GM18499 (cell line): ENCODE data around the gene CNTN5.
"Not testable (repeated sequence)": the region's sequence is repeated elsewhere in the genome, so short reads cannot be mapped to it uniquely, and the experiment has no call there.

Source experiments
- ATAC-seq: cut with Tn5 transposase; IDR thresholded peaks from one replicate; pipeline ENCODE4 v1.9.1; 2021; ENCODE audit warnings: moderate number of reproducible peaks; ENCODE audit not compliant: insufficient read depth, unreplicated experiment

The CNTN5 gene

DNA sequence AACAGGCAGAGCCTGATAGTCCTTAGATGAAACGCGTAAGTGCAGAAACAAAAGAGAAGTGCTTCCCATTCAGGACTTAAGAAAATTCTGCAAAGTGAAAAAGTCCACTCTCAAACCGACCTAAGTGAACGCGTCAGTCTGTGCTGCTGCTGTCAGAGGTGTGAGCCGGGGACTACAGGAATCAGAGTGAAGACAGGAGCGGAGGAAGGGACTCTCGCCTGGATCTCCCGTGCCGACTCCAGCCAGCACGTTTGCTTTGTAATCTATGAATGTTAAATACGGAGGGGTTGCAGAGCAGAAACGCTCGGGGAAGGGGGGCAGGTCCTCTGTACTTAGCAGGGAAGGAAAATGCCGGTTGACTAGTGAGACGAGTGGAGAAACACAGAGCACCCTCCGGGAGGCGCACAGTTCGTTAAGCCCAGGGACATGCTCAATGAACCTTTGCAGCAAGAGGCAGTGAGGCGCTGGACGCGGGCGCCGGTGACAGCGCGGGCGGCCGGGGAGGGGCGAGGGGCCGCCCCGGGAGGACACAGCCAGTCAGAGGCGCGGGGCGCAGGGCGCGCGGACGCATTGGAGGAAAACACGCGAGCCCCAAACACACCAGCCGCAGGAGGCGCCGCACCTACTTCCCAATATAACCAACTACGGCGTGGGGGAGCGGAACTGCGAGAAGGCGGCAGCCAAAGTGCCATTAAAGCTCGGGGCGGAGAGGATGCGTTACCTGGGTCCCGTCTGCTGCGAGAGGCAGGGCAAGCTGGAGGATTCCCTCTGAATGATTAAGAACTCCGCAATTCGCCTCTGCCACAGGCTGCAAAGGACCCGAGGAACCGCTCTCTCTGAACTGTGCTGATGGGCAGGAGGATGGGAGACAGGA, at the start of gene CNTN5:
CNTN5 (plus strand) TSS at position 598 of the 874 bp plus-strand sequence.
- no peak for ATAC-seq

DNA sequence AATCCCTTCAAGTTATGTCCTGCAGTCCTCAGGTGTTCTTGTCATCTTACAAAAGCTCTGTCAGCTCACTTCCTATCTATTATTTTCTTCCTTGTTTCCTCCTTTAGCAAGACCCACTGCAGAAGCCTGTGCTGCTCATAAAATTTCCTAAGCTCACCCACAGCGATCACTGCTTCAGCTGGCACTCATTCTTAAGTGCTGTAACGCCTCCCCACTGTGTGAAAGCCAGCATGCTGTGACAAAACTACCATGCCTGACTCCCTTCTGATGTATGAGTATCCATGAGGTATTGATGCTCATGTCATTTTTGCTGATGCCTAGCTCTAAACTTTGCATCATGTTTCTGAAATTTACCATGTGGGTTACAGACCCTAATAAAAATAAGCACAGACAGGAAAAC, 41.5 kb upstream of the CNTN5 start:
- no peak for ATAC-seq

DNA sequence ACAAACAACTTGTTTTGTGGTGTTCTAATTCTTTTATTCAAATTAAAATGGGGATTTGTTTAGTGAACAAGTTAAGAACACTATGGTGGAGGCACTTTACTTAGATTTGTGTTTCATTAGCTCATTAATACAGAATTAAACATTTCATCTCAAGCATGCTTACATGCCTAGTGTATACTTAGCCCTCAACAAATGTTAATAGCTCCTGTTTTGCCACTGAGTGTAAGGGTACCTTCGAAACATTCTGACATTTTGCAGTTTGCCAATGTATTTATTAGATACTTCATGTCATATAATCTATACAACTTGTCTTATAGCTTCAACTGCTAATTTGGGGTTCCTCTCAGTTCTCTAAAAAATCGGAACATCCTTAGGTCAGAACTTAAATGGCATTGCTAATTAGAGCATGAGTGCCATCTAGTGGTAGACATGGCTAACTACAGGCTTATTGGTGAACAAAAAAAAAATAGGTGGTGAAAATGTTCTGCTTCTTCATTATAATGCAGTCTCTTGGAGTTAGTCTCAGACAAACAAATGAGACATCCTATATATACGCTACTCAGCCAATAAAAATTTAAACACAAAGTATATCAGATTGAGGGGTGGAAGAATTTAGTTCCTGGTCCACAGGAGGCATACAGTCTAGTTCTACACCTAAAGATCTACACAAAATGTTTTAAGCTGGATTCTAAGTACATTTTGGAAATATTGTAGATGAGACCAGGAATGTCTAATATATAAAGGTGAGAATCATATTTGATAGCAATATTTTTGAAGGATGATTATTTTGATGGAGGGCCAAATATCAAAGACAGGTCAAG, 4.9 kb upstream of the CNTN5 start:
- ATAC-seq = peak; percentile 47

DNA sequence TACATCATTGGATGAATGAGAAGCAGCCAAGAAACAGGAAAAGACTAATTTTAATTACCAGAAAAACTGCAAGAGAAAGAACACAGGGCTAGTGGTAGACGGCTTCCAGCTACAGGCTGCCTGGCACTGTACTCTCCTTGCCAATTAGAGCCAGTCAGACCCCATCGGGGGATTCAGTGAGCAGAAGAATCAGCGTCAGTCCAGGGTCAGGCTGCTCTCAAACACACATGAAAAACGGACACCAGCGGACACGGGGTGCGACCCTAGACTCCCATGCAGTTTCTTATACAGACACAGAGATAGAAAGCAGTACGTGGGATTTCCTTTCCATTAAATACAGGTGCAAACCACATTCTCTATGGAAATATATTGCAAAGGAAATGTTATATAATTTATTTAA, 1.1 kb upstream of the CNTN5 start:
- ATAC-seq = no peak

DNA sequence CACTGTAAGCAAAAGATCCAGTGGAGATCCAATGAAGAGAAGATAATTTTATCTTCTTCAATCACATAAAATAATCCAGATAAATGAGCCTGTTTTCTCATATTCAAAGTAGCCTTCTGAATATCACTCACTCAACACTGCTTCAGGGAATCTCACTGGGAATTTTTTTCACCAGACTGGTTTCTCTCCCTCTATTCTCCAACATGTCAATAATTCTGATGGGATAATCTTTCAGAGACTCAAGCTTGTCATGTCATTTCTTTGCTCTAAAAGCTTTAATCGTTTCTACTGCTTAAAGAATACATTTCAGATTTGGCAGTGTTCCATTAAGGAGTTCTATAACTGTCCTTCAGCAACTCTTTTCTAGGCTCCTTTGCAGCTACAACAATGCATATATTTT, 16.3 kb downstream of the CNTN5 start:
- ATAC-seq = no peak

DNA sequence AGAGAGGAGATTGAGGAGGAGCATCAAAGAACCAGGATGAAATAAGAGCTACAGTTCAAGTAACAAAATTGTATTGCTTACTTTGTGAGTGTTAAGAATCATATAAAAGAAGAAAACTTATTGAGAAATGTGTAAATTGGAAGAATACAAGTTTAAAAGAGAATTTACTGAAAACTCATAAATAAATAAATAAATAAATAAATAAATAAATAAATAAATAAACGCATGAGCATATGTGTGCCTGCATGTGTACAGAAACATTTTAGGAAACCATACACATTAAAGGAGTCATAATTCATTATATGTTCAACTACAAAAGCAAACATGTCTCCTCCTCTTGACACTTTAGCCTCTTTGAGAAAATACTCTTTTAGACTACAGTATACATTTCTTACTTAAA, 42.6 kb downstream of the CNTN5 start:
- no peak for ATAC-seq

DNA sequence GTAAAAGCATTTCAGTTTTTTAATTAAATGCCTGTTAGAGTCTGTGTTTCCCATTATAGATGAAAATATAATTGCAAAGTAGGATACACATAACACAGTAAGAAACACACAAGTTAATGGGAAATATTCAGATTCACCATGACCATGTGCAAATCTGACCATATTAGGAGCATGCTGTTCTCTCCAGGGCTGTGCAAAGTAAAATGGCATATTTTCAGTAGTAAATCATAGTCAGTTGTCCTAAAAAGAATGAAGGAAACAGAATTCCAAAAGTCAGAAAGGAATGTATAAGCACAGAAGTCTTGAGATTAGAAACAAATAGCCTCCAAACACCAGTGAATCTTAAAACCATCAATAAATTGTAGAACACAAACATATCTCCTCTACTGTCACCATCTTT, 44.4 kb downstream of the CNTN5 start:
- ATAC-seq = no peak

DNA sequence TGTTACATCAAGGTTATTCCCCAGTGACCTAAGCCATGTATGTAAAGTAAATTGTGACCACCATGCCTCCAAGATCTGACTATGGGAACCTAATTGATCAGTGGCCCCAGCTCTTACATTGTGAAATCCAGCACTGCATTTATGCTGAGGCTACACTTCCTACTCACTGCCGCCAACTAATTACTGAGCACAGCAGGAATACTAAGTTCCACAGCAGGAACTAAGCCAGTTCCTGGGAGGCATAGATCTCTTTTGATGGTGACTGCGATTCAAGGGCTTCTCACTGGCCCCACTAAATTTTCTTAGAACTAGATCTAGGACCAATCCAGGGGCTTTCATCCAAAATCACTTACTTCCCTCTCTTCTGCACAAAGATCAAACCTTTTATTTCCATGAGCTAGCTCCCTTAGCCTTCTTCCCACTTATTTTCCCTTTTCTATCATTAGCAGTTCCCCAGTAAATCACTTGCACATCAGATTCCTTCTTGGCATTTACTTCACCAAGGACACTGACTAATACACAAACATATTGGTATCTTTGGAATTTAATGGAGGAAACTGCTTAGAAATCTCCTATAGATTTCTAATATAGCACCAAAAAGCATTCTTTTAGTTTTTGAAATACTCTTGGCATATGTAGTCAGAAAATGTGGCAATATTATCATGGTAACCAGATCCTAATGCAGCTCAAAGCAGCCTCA, 46.0 kb downstream of the CNTN5 start:
- ATAC-seq = no peak

DNA sequence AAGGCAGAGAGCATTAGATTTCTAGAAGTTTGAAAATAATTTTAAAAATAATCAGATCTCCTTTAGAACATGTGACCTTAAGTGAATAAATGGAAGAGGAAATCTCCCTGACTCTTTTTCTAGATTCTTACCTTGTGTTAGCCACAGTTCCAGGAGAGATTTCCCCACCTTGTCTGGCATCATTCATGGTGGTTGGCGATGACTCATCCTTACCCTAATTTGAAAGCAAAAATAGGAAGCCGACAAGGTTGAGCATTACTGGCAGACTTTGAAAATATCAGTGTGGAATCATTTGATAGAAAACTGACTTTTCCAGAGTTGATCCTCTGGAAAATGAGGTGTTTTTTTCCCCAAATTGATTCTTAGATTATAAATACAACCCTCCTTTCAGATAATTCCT, 48.1 kb downstream of the CNTN5 start:
- no peak for ATAC-seq

DNA sequence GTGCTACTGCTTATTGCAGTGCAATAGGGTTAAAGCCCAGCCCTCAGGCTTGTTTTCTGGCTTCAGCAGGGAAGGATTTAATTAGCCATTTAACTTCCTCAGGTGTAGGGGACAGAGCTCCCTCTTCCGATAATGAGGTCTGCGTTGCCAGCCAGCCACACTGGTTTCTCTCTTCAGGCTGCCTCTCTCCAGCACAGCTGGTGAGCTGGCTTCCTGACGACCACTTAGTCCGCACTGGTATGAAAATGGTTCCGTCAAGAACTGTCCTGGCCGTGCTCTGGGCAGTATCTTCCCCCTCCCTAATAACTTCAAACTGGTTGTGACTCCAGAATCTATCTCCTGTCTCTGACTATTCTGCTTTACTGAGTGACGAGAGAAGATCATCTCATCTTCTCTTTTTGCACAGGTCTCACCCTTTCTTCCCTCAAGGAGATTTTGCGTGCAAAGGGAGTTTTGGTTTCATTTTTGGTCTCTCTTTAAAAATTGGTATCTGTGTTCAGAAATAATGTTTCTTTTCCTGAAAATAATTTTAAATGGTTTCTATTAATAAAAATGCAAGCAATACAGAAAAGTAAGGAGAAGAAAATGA, 49.2 kb downstream of the CNTN5 start:
- ATAC-seq = peak; percentile 47

DNA sequence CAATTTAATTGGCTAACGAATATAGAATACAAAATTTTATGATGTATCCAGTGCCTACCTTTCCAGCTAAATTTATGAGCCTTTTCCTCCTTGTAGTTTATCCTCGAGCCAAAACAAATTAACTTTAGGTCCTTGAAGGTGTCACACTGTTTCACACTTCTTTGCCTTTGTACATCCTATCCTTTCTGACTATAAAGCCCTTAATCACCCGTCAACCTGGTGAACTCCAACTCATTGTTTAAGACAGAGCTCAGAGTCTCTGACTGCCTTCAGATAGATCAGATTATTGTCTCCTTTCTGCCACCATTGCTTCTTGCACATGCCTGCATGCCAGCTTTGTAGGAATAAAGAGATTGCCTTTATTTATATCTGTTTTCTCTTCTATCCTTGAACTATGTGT, 58.8 kb downstream of the CNTN5 start:
- ATAC-seq = no peak

DNA sequence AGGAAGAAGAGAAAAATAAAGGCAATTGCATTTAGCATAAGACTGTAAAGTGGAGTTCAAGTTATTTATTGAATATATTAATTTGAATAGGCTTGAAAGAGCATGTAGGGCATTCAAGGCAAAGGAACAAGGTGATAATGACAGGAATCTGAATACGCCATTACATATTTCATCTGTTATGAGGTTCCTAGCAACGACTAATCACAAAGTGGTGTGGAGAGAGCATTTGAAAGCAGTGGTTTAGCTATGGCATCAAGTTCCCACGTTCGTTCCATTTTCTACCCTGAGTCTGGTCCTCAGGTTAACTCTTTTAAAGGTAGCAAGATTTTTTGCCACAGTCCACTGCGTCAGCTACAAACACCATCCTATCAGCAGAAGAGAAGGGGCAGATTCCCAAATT, 59.4 kb downstream of the CNTN5 start:
- no peak for ATAC-seq

DNA sequence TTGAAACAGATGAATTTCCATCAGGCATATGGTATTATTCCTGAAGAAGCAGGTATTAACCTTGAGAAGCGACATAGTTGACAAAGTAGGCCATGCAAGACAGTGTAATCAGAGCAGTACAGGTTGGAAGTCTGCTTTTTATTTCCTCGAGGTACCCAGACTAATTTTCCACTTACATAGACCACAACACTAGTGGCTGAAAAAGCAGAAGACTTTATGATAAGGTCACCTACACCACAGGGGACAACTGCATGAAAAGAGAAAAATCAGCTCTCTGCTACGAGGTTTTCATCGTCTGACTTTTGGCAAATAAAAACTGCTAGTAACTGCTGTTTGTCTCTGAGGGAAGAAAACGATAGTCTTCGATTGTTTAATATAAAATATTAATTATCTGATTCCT, 77.5 kb downstream of the CNTN5 start:
- ATAC-seq = no peak

DNA sequence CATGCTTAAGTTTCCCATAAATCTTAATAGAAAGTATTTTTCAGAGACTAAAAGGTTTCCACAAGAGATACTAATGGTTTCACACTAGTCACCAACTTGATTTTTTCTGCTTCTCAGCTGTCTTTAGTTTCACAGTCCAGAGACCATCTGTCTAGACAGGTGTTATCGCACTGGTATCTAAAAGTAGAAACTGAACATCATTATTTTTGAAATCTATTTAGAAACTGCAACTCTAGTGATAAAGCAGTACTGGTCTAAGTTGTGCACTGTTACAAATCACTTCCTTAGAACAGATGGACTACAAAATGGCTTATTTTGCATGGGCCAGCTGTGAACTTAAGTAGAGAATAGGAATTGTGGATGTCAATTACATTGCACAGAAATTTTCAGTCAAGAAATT, 78.0 kb downstream of the CNTN5 start:
- ATAC-seq = no peak

DNA sequence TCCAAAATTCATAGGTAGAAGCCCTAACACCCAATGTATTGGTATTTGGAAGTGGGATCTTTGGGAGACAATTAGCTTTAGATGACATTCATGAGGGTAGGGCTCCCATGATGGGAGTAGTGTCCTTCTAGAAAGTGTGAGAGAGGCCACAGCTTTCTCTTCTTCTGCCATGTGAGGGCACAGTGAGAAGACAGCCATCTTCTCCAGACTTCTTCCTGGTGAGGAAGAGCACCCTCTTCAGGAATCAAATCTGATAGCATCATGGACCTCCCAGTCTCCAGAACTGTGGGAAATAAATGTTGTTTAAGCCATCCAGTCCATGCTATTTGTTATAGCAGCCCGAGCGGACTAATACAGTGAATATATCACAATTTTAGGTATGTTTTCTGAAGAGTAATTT, 96.9 kb downstream of the CNTN5 start:
- ATAC-seq = no peak

DNA sequence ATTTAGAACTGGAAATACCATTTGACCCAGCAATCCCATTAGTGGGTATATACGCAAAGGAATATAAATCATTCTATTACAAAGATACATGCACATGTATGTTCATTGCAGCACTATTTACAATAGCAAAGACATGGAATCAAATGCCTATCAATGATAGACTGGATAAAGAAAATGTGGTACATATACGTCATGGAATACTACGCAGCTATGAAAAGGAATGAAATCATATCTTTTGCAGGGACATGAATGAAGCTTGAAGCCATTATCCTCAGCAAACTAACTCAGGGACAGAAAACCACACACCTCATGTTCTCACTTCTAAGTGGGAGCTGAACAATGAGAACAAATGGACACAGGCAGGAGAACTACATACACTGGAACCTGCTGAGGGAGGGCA, 113.1 kb downstream of the CNTN5 start:
- not testable (repeated sequence) for ATAC-seq

DNA sequence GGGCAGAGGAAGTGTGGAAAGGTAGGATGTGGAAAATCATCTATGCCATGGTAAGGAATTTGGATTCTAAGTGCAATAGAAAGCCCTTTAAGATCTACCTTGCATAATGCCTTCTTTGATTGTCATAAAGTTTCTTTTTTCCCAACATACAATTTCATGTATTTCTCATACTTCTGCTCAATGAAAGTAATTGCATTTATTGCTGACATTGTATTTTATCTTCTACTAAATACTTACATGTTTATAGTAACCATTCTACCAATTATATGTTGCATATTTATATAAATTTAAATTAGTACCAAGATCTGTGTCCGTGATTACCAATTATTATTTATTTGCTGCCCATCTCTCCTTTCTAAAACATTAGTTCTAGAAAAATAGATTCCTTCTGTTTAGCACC, 114.8 kb downstream of the CNTN5 start:
- no peak for ATAC-seq

DNA sequence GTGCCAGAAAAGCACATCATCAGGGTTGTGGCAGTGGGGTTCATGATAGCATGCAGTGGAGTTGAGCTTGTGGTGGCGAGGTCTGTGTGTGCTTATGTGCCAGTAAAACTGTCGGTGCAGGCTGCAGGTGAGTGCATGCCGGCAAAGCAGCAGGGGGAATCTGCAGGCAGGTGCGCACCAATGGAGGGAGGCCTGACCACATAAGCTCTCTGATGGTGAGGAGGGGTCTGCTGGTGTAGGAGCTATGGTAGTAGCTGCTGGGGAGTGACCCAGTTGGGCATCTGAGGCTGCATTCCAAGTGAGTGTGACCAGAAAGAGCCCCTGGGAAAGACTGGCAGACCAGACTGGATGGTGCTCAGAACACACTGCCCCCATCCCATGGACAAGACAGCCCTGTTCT, 121.5 kb downstream of the CNTN5 start:
- no peak for ATAC-seq

DNA sequence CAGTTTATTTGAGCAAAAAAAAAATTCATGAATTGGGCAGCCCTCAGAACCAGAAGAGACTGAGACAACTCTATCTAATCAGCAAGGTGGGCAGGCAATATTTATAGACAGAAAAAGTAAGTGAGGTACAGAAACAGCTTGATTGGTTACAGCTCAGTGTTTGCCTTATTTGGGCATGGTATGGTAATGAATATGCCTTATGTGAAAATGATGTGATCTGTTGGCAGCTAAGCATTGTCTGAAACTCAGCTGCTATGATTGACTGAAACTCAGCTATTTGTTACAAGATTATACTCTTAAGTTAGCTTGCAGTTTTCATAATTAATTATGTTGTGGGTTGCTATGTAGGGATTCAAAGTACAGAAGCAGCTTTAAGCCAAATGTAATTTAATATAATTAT, 127.6 kb downstream of the CNTN5 start:
- no peak for ATAC-seq

DNA sequence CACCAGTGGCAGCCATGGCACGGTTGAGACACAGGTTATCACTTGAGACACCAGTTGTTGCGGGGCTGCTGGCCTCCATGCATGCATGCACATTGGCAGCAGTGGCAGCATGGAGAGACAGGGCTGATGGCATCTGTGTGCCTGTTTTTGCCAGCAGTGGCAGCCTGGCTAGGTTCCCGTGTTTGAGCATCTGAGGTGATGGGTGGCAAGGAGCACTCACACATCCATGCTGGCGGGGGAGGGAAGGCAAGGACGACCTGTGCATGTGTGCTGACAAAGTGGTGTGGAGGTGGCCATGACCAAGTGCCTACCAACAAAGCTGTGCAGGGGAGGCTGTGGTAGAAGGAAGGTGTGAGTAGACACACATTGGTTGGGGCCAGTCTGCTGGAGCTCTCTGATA, 133.5 kb downstream of the CNTN5 start:
- ATAC-seq = no peak

DNA sequence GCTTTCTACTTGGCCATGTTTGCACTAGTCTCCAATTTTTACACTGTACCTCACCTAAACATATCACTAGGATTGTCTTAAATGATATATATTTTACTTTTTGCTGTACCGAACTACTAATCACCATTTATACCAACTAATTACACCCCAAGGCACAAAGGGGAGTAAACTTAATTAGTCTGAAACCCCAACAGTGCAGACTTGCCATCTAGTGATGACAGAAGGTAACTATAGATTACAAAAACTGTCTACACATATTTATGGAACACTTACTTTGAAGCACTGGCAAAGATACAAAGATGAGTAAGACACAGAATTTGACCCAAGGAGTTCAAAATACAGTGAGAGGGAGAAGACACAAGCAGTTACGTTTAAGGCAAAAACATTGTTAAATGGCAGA, 139.7 kb downstream of the CNTN5 start:
- ATAC-seq = no peak
